Mononuclear cell (primary cell): ENCODE measurements around the gene MAPT. TPM values are rescaled to one million over a fixed set of nuclear protein-coding genes. Genes with fewer than 3 reads are reported as not detected.

Experiments
- H3K27me3 ChIP-seq: 2 replicates; pipeline ENCODE4 v1.6.0; 2011; ENCODE audit warnings: low read length, control low read depth; ENCODE audit not compliant: insufficient read depth
- H3K4me1 ChIP-seq: 2 replicates; pipeline ENCODE4 v1.5.1; 2011; ENCODE audit warnings: mild to moderate bottlenecking, low read length, control low read depth; ENCODE audit not compliant: insufficient read depth
- H3K4me3 ChIP-seq: 2 replicates; pipeline ENCODE4 v1.5.1; 2011; ENCODE audit warnings: mild to moderate bottlenecking, low read length, moderate library complexity
- H3K9me3 ChIP-seq: 2 replicates; pipeline ENCODE4 v1.5.1; 2011; ENCODE audit warnings: low read depth, mild to moderate bottlenecking, control low read depth, low read length
- total RNA-seq: library from RNA; depleted of rRNA; stranded (reverse); fragments of >200 nt; gene quantifications from one replicate; pipeline ENCODE4 v1.2.3, GENCODE V29; 2012

MAPT gene
- total RNA-seq, 1 donor, result 0.10 TPM

DNA sequence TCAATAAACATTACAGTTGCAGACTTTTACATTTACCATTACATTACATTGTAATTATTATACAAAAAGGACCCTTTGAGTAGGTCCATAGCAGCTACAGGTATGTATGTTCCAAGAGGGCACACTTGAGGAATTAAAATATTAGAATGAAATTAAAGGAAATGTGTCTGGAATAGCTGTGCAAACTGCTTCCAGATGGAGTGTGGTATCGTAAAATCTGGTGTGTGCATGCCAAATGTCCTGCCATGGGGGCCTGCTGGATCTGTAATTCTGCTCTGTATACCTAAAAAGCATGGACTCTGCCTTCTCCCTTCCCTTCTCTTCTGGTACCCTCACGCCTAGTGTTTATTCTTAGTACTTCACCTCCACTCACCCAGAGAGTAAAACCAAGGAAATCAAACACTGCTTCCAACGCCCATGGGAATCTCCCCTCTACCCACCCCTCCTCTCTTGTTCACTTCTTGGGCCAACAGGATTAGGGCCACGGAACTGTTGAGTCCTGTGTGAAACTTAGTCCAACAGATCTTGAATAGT, 143.4 kb downstream of the MAPT start:
- no peaks in the 10 kb centered on the region for H3K27me3 ChIP-seq
- no peaks in the 10 kb centered on the region for H3K9me3 ChIP-seq
- no peak overlapping the region for H3K4me3 ChIP-seq

DNA sequence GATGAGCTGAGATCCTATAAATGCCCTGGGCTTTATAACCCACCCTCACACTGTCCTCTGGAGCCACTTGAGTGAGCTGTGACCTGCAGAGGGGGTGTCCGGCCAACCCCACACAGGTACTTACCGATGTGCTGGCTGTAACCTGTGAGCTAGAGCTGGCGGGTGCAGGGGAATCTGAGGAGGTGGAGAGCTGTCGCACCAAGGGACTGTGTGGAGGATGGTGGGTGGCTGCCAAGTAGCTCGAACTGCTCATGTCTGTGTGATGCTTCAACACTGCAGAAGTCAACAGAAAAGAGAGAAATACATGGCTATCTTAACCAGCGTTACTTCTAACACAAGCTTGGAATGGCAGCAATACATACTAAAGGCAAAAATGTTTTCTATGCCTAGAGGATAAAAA, 144.1 kb downstream of the MAPT start:
- Histone ChIP-seq H3K4me1 (no peaks in the 10 kb centered on the region), H3K27me3 (no peaks in the 10 kb centered on the region), H3K9me3 (no peaks in the 10 kb centered on the region), H3K4me3 (no peak overlapping the region)

More for the DNA sequence above, 143.4 kb downstream of the MAPT start:
- H3K4me1 ChIP-seq, result no peaks in the 10 kb centered on the region

GRCh38 chr17:46038937-46039336, 144.6 kb downstream of the MAPT start:
- H3K4me1 ChIP-seq, result no peaks in the 10 kb centered on the region
- no peak overlapping the region for H3K4me3 ChIP-seq
- no peaks in the 10 kb centered on the region for H3K9me3 ChIP-seq
- no peaks in the 10 kb centered on the region for H3K27me3 ChIP-seq

DNA sequence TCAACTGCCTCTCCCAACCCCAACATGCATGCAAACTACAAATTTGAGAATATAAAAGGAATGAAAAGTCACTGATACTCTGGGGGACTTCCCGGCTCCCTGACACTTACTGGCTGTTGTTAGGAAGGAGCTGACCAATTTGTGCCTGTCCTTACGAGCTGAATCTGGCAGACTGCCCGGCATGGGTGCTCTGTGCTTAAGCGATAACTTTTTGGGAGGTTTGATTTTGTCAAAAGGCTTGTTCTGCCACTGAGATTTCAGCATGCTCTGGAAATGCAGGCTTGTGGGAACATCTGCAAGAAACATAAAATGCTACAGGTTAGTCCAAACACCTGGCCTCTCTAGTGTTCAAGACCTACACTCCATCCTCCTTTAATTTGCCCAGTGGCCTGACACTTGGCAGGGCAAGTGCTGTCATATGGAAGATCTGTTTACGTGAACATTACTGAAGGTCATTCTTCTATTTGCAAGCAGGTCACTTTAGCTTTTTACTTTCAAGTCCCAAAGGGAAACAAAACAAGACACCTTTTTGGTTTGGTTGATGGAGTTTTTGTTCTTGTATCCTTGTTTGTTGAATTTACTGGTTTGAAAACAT, 145.3 kb downstream of the MAPT start:
- H3K27me3 ChIP-seq, result no peaks in the 10 kb centered on the region
- no peaks in the 10 kb centered on the region for H3K9me3 ChIP-seq
- no peak overlapping the region for H3K4me3 ChIP-seq
- no peaks in the 10 kb centered on the region for H3K4me1 ChIP-seq

- H3K4me3 ChIP-seq, result no peak overlapping the region
- H3K27me3 ChIP-seq, result no peaks in the 10 kb centered on the region
- no peaks in the 10 kb centered on the region for H3K9me3 ChIP-seq
- H3K4me1 ChIP-seq, result no peaks in the 10 kb centered on the region
Observed at GRCh38 chr17:46042246-46042645, 147.9 kb downstream of the MAPT start.

DNA sequence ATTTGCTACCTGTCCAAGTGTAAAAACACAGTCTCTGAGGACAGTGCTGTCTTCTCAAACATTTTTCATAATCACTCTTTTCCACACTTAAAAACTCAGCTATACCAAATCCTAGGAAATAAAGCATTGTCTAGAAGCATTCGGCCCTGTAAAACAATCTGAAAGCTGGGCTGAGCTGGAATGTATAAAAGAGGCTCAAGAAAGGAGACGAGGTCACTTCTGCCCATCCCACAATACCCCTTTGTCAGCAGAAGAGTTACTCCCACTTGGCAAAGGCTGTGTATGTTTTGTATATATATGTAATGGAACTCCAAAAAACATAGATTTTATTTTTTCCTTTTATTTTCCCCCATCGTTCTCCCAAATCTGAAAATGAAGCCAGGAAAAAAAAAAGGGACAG, 148.6 kb downstream of the MAPT start:
- Histone ChIP-seq H3K9me3 (no peaks in the 10 kb centered on the region), H3K4me1 (no peaks in the 10 kb centered on the region), H3K4me3 (no peak overlapping the region), H3K27me3 (no peaks in the 10 kb centered on the region)

- Histone ChIP-seq H3K9me3 (no peaks in the 10 kb centered on the region), H3K4me3 (no peak overlapping the region), H3K27me3 (no peaks in the 10 kb centered on the region), H3K4me1 (no peaks in the 10 kb centered on the region)
Observed at GRCh38 chr17:46043606-46044005, 149.3 kb downstream of the MAPT start.

- Histone ChIP-seq H3K27me3 (no peaks in the 10 kb centered on the region), H3K4me1 (no peaks in the 10 kb centered on the region)
Observed at GRCh38 chr17:46044286-46044928, 150.1 kb downstream of the MAPT start.

GRCh38 chr17:46044989-46045388, 150.6 kb downstream of the MAPT start:
- H3K9me3 ChIP-seq, result no peaks in the 10 kb centered on the region
- H3K4me1 ChIP-seq, result no peaks in the 10 kb centered on the region
- H3K27me3 ChIP-seq, result no peaks in the 10 kb centered on the region
- no peak overlapping the region for H3K4me3 ChIP-seq

More at GRCh38 chr17:46044286-46044928, 150.1 kb downstream of the MAPT start:
- H3K4me3 ChIP-seq, result no peak overlapping the region
- no peaks in the 10 kb centered on the region for H3K9me3 ChIP-seq

DNA sequence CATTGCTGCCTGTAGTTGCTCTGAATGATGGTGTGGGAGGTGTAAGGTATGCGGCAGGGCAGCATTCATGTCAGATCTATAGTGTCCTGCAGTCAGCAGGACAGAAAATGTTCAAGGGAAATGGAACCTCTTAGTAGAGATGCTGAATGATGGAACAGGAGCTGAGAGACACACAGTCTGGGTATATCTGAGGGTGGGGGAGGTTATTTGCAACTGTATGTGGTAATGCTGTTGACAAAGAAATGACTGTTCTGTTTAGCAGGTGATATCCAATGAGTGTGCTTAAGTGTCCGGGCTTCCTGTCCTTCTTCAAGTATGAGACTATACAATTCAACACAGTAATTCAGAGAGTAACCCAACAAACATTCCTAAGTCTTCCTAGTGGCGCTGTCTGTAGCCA, 151.3 kb downstream of the MAPT start:
- Histone ChIP-seq H3K4me1 (no peaks in the 10 kb centered on the region), H3K4me3 (no peak overlapping the region), H3K27me3 (no peaks in the 10 kb centered on the region), H3K9me3 (no peaks in the 10 kb centered on the region)

DNA sequence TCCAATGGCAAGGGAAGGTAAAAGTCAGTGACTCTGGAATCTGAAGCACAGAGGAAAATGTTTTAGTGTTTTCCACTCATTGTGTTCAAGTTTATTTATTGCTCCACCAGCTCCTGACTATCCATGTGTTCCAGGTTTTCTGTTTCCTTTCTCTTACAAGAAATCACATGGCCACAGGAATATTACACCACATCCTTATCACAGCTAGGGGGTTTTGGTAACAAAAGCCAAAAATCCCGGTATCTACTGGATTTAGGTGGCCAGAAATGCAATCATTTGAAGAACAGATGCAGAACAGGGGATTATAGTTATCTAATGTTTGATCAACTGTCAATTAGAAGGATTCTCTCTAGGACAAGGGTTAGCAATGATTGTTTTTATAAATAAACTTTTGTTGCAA, 152.6 kb downstream of the MAPT start:
- no peaks in the 10 kb centered on the region for H3K4me1 ChIP-seq
- no peaks in the 10 kb centered on the region for H3K9me3 ChIP-seq
- H3K27me3 ChIP-seq, result no peaks in the 10 kb centered on the region
- no peak overlapping the region for H3K4me3 ChIP-seq

DNA sequence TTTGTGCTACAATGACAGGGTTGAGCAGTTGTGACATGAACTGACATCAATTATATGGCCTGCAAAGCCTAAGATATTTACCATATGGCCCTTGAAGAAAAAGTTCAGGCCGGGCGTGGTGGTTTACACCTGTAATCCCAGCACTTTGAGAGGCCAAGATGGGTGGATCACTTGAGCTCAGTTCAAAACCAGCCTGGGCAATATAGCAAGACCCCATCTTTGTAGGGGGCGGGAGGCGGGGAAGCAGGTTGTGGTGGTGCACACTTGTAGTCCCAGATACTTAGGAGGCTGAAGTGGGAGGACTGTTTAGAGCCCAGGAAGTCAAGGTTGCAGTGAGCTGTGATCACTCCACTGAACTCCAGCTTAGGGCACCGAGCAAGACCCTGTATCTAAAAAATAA, 153.0 kb downstream of the MAPT start:
- H3K4me1 ChIP-seq, result no peaks in the 10 kb centered on the region
- H3K4me3 ChIP-seq, result no peak overlapping the region
- H3K27me3 ChIP-seq, result no peaks in the 10 kb centered on the region
- H3K9me3 ChIP-seq, result no peaks in the 10 kb centered on the region

DNA sequence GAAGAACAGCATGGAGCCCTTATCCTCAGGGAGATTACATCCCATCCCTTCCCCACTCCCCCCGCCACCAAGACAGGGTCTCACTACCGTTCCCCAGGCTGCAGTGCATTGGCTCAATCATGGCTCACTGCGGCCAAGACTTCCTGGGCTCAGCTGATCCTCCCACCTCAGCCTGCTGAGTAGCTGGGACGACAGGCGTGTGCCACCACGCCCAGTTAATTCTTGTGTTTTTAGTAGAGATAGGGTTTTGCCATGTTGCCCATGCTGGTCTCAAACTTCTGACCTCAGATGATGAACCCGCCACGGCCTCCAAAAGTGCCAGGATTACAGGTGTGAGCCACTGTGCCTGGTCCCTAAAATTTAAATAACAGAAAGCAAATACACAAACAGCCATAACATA, 153.5 kb downstream of the MAPT start:
- Histone ChIP-seq H3K27me3 (no peaks in the 10 kb centered on the region), H3K4me1 (no peaks in the 10 kb centered on the region), H3K9me3 (no peaks in the 10 kb centered on the region), H3K4me3 (no peak overlapping the region)

DNA sequence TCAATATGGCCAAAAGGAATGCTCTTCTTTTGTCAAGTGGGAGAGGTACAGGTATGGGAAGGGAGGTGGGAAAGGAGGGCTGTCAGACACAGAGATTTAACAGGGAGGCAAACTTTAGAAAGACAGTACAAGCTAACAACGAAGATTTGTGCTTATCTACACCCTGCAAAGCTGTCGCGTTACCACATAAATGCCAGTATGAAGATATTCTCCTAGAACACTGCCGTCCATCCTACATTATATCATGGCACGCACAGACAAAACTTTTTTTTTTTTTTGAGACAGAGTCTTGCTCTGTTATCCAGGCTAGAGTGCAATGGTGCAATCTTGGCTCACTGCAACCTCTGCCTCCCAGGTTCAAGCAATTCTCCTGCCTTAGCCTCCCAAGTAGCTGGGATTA, 155.3 kb downstream of the MAPT start:
- Histone ChIP-seq H3K4me3 (no peak overlapping the region), H3K9me3 (no peaks in the 10 kb centered on the region), H3K4me1 (no peaks in the 10 kb centered on the region), H3K27me3 (no peaks in the 10 kb centered on the region)

DNA sequence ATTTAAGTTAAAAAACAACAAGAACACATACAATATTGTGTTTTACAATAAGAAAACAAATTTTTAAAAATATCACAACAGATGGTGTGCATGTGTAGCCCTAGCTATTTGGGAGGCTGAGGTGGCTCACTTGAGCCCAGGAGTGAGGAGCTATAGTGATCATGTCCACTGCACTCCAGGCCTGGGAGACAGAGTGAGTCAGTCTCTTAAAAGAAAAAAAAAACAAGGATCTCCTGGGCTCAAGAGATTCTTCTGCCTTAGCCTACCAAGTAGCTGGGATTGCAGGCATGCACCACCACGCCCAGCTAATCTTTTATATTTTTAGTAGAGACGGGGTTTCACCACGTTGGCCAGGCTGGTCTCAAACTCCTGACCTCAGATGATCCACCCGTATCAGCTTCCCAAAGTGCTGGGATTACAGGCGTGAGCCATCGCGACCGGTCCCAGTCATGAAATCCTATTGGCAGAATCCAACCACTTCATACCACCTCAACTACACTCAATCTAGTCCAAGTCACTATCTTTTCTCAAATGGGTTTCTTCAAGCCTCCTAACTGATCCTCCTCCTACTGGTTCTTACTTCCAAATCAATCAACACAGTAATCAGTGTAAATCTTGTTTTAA, 159.7 kb downstream of the MAPT start:
- Histone ChIP-seq H3K4me3 (no peak overlapping the region), H3K9me3 (no peaks in the 10 kb centered on the region), H3K27me3 (no peaks in the 10 kb centered on the region), H3K4me1 (no peaks in the 10 kb centered on the region)
